Measurements from ENCODE around the gene GPR45. TPM values are rescaled to one million over a fixed set of nuclear protein-coding genes. Genes with fewer than 3 reads are reported as not detected.

Gene GPR45
- total RNA-seq, 1 experiment from 2014 or later, result not detected

- intact Hi-C loops (cut with micrococcal nuclease; ENCODE audit: unreplicated experiment), result no loop called here
- CTCF ChIA-PET, result interaction anchor here (0.8 to 1.0 kb wide), 2 partner anchors 8 to 126 kb away, joined by 3 read pairs; no protein-coding TSS in a partner anchor
Measured at GRCh38 chr2:105243961-105244360, 2.4 kb downstream of the GPR45 start.

GRCh38 chr2:105244451-105244850 lies 2.9 kb downstream of the GPR45 start:
- no peak for TF ChIP-seq CTCF (conservative IDR thresholded peaks at IDR 0.05; ENCODE audit: low read depth, low read length)
- TF ChIP-seq EZH2 (IDR thresholded peaks at IDR 0.05; ENCODE audit: borderline replicate concordance, low read depth, low read length, poor library complexity, severe bottlenecking), result no peak
- no peak for DNase-seq (ENCODE audit: low spot score)
- no TSS peak for BruUV-seq (replicated peaks)
- ChIA-PET POLR2A (ENCODE audit: low non-redundant PET) (no interaction called here), CTCF (interaction anchor here (0.8 to 1.0 kb wide), 2 partner anchors 9 to 127 kb away, joined by 3 read pairs; no protein-coding TSS in a partner anchor)
- Histone ChIP-seq H3K9me3 (ENCODE audit: low read depth, low read length, poor library complexity, severe bottlenecking) (no peaks in the 10 kb centered on the region), H3K27me3 (replicated peaks; ENCODE audit: insufficient read depth, low read depth, low read length, poor library complexity) (no peaks in the 10 kb centered on the region), H3K27ac (ENCODE audit: low read depth, low read length, poor library complexity, severe bottlenecking) (no peak overlapping the region), H3K4me1 (ENCODE audit: insufficient read depth, low read length, poor library complexity, severe bottlenecking) (no peaks in the 10 kb centered on the region), H3K4me3 (ENCODE audit: low read depth, low read length, poor library complexity, severe bottlenecking) (no peak overlapping the region), H3K36me3 (ENCODE audit: insufficient read depth, low read length, poor library complexity, severe bottlenecking) (no peaks in the 10 kb centered on the region)
- intact Hi-C loops (cut with micrococcal nuclease; ENCODE audit: unreplicated experiment), result no loop called here

More at GRCh38 chr2:105243961-105244360, 2.4 kb downstream of the GPR45 start:
- Histone ChIP-seq H3K36me3 (ENCODE audit: insufficient read depth, low read length, poor library complexity, severe bottlenecking) (no peaks in the 10 kb centered on the region), H3K4me1 (ENCODE audit: insufficient read depth, low read length, poor library complexity, severe bottlenecking) (no peaks in the 10 kb centered on the region), H3K27me3 (replicated peaks; ENCODE audit: insufficient read depth, low read depth, low read length, poor library complexity) (no peaks in the 10 kb centered on the region), H3K9me3 (ENCODE audit: low read depth, low read length, poor library complexity, severe bottlenecking) (no peaks in the 10 kb centered on the region), H3K27ac (ENCODE audit: low read depth, low read length, poor library complexity, severe bottlenecking) (no peak overlapping the region), H3K4me3 (ENCODE audit: low read depth, low read length, poor library complexity, severe bottlenecking) (no peak overlapping the region)
- TF ChIP-seq CTCF (conservative IDR thresholded peaks at IDR 0.05; ENCODE audit: low read depth, low read length) (peak; percentile 64), EZH2 (IDR thresholded peaks at IDR 0.05; ENCODE audit: borderline replicate concordance, low read depth, low read length, poor library complexity, severe bottlenecking) (no peak)
- BruUV-seq (replicated peaks), result no TSS peak
- POLR2A ChIA-PET (ENCODE audit: low non-redundant PET), result no interaction called here
- DNase-seq (ENCODE audit: low spot score), result peak; percentile 49

GRCh38 chr2:105248316-105249070 lies 7.0 kb downstream of the GPR45 start:
- no peak overlapping the region for H3K27ac ChIP-seq (ENCODE audit: low read depth, low read length, poor library complexity, severe bottlenecking)
- ChIA-PET CTCF (no interaction called here), POLR2A (ENCODE audit: low non-redundant PET) (no interaction called here)
- no peaks in the 10 kb centered on the region for H3K9me3 ChIP-seq (ENCODE audit: low read depth, low read length, poor library complexity, severe bottlenecking)
- no peaks in the 10 kb centered on the region for H3K4me1 ChIP-seq (ENCODE audit: insufficient read depth, low read length, poor library complexity, severe bottlenecking)
- no peak for DNase-seq (ENCODE audit: low spot score)
- intact Hi-C loops (cut with micrococcal nuclease; ENCODE audit: unreplicated experiment), result no loop called here
- TF ChIP-seq EZH2 (IDR thresholded peaks at IDR 0.05; ENCODE audit: borderline replicate concordance, low read depth, low read length, poor library complexity, severe bottlenecking), result no peak
- TF ChIP-seq CTCF (conservative IDR thresholded peaks at IDR 0.05; ENCODE audit: low read depth, low read length), result no peak
- no TSS peak for BruUV-seq (replicated peaks)
- no peaks in the 10 kb centered on the region for H3K27me3 ChIP-seq (replicated peaks; ENCODE audit: insufficient read depth, low read depth, low read length, poor library complexity)
- H3K36me3 ChIP-seq (ENCODE audit: insufficient read depth, low read length, poor library complexity, severe bottlenecking), result no peaks in the 10 kb centered on the region
- no peak overlapping the region for H3K4me3 ChIP-seq (ENCODE audit: low read depth, low read length, poor library complexity, severe bottlenecking)
